Stimulated activated CD4-positive, alpha-beta T cell treated with anti-CD3 and anti-CD28 coated beads, Interleukin-4, amount 100 ng/mL, for 4 hours (primary cell): ENCODE results near the gene RAB44.
"Not testable (repeated sequence)": the region's sequence is repeated elsewhere in the genome, so short reads cannot be mapped to it uniquely, and the experiment has no call there.

Experiments used
- DNase-seq, 2 experiments: peaks; one replicate each; pipeline ENCODE4 v3.0.0-alpha.2; 2020

Gene RAB44

GRCh38 chr6:36686668-36687513 lies 10.7 kb upstream of the RAB44 start:
- no peak for DNase-seq

GRCh38 chr6:36688063-36688738 lies 9.4 kb upstream of the RAB44 start:
- no peak for DNase-seq

GRCh38 chr6:36688739-36689075 lies 8.9 kb upstream of the RAB44 start:
- DNase-seq: no peak

- no peak for DNase-seq
Observed at GRCh38 chr6:36691011-36691410, 6.6 kb upstream of the RAB44 start.

- no peak for DNase-seq
Observed at GRCh38 chr6:36691612-36692011, 6.0 kb upstream of the RAB44 start.

- DNase-seq: no peak
Observed at GRCh38 chr6:36692220-36692619, 5.4 kb upstream of the RAB44 start.

- DNase-seq: no peak
Observed at GRCh38 chr6:36692861-36693702, 4.5 kb upstream of the RAB44 start.

- no peak for DNase-seq
Observed at GRCh38 chr6:36694616-36695015, 3.0 kb upstream of the RAB44 start.

GRCh38 chr6:36695414-36695813 lies 2.2 kb upstream of the RAB44 start:
- DNase-seq: no peak

GRCh38 chr6:36698196-36698595 lies 570 bp downstream of the RAB44 start:
- no peak for DNase-seq

GRCh38 chr6:36698871-36699271 lies 1.2 kb downstream of the RAB44 start:
- DNase-seq: no peak

- no peak for DNase-seq
Observed at GRCh38 chr6:36699348-36699747, 1.7 kb downstream of the RAB44 start.

- DNase-seq: no peak
Observed at GRCh38 chr6:36700071-36700812, 2.6 kb downstream of the RAB44 start.

GRCh38 chr6:36700831-36701230 lies 3.2 kb downstream of the RAB44 start:
- DNase-seq: no peak

- no peak for DNase-seq
Observed at GRCh38 chr6:36701401-36701991, 3.9 kb downstream of the RAB44 start.

- no peak for DNase-seq
Observed at GRCh38 chr6:36702656-36703055, 5.0 kb downstream of the RAB44 start.

GRCh38 chr6:36703081-36703606 lies 5.5 kb downstream of the RAB44 start:
- DNase-seq: no peak

GRCh38 chr6:36703982-36704381 lies 6.4 kb downstream of the RAB44 start:
- no peak for DNase-seq

- DNase-seq: not testable (repeated sequence)
Observed at GRCh38 chr6:36704961-36705577, 7.4 kb downstream of the RAB44 start.

- no peak for DNase-seq
Observed at GRCh38 chr6:36706339-36706738, 8.7 kb downstream of the RAB44 start.

- DNase-seq: no peak
Observed at GRCh38 chr6:36712816-36713215, 15.2 kb downstream of the RAB44 start.

GRCh38 chr6:36713846-36714245 lies 16.2 kb downstream of the RAB44 start:
- DNase-seq: no peak
